Activated CD4-positive, alpha-beta memory T cell treated with anti-CD3 and anti-CD28 coated beads for 36 hours (primary cell): ENCODE results near the gene ADIG. TPM values are rescaled to one million over a fixed set of nuclear protein-coding genes. Genes with fewer than 3 reads are reported as not detected.

Source experiments
- CTCF ChIA-PET: fragments of 350-600 bp; sonication (Branson Sonifier 250); formaldehyde crosslinking; loops from one replicate; lab custom pipeline; 2021; ENCODE audit warnings: antibody characterized with exemption, inconsistent platforms; lab: Charles Lee
- POLR2A ChIA-PET: fragments of 350-600 bp; sonication (Branson Sonifier 250); formaldehyde crosslinking; loops from one replicate; lab custom pipeline; 2021; ENCODE audit warnings: antibody characterized with exemption; lab: Charles Lee
- DNase-seq: peaks from one replicate; pipeline ENCODE4 v3.0.0-alpha.2; 2020
- H3K27ac Mint-ChIP-seq: one replicate; pipeline ENCODE4 v1.8.0; 2021; ENCODE audit warnings: mixed read lengths
- H3K27me3 Mint-ChIP-seq: one replicate; pipeline ENCODE4 v1.8.0; 2021; ENCODE audit warnings: mixed read lengths
- H3K36me3 Mint-ChIP-seq: one replicate; pipeline ENCODE4 v1.8.0; 2021; ENCODE audit warnings: mixed read lengths
- H3K4me1 Mint-ChIP-seq: one replicate; pipeline ENCODE4 v1.8.0; 2021; ENCODE audit warnings: low read depth, mixed read lengths
- H3K4me3 Mint-ChIP-seq: one replicate; pipeline ENCODE4 v1.8.0; 2021; ENCODE audit warnings: mild to moderate bottlenecking, mixed read lengths
- H3K9me3 Mint-ChIP-seq: one replicate; pipeline ENCODE4 v1.8.0; 2021; ENCODE audit warnings: mixed read lengths
- intact Hi-C: fragments of 100-400 bp; cut with micrococcal nuclease; formaldehyde crosslinking; loops from one replicate; pipeline ENCODE4 v1.15.1; 2023
- total RNA-seq, 2 experiments: library from RNA; stranded (reverse); gene quantifications; one replicate each; pipeline ENCODE4 v1.2.3, GENCODE V29; 2021

Gene ADIG
- total RNA-seq, 2 experiments from 2014 or later, result not detected

- no peaks in the 10 kb centered on the region for H3K27me3 Mint-ChIP-seq
- H3K4me3 Mint-ChIP-seq, result no peak overlapping the region
- no peak overlapping the region for H3K27ac Mint-ChIP-seq
- H3K4me1 Mint-ChIP-seq, result no peaks in the 10 kb centered on the region
- peaks cover 24% of the 10 kb centered on the region for H3K36me3 Mint-ChIP-seq
- POLR2A ChIA-PET, result no interaction called here
- H3K9me3 Mint-ChIP-seq, result no peaks in the 10 kb centered on the region
- no peak for DNase-seq
- intact Hi-C loops, result no loop called here
- CTCF ChIA-PET, result interaction anchor here (0.6 kb wide), 1 partner anchor 63 kb away, joined by 3 read pairs; no protein-coding TSS in a partner anchor
Measured at GRCh38 chr20:38554986-38555385, 26.0 kb upstream of the ADIG start.

GRCh38 chr20:38555395-38555794 is 25.6 kb upstream of the ADIG start:
- H3K4me1 Mint-ChIP-seq, result no peaks in the 10 kb centered on the region
- CTCF ChIA-PET, result interaction anchor here (0.6 kb wide), 1 partner anchor 64 kb away, joined by 3 read pairs; no protein-coding TSS in a partner anchor

GRCh38 chr20:38557174-38557573 is 23.8 kb upstream of the ADIG start:
- Mint-ChIP-seq H3K9me3 (no peaks in the 10 kb centered on the region), H3K4me1 (no peaks in the 10 kb centered on the region), H3K4me3 (no peak overlapping the region), H3K36me3 (peaks cover 24% of the 10 kb centered on the region), H3K27me3 (no peaks in the 10 kb centered on the region), H3K27ac (no peak overlapping the region)
- CTCF ChIA-PET, result no interaction called here
- DNase-seq, result no peak
- intact Hi-C loops, result no loop called here
- POLR2A ChIA-PET, result no interaction called here

More at GRCh38 chr20:38555395-38555794, 25.6 kb upstream of the ADIG start:
- no peak overlapping the region for H3K4me3 Mint-ChIP-seq
- no peak for DNase-seq
- H3K27ac Mint-ChIP-seq, result no peak overlapping the region
- H3K36me3 Mint-ChIP-seq, result peaks cover 24% of the 10 kb centered on the region
- POLR2A ChIA-PET, result no interaction called here
- H3K27me3 Mint-ChIP-seq, result no peaks in the 10 kb centered on the region
- intact Hi-C loops, result no loop called here
- H3K9me3 Mint-ChIP-seq, result no peaks in the 10 kb centered on the region

- Mint-ChIP-seq H3K27ac (no peak overlapping the region), H3K4me3 (no peak overlapping the region)
- CTCF ChIA-PET, result no interaction called here
Measured at GRCh38 chr20:38558596-38559360, 22.2 kb upstream of the ADIG start.

GRCh38 chr20:38559764-38560163 is 21.2 kb upstream of the ADIG start:
- Mint-ChIP-seq H3K36me3 (peaks cover 15% of the 10 kb centered on the region), H3K9me3 (no peaks in the 10 kb centered on the region), H3K4me1 (no peaks in the 10 kb centered on the region), H3K27me3 (no peaks in the 10 kb centered on the region), H3K4me3 (no peak overlapping the region), H3K27ac (no peak overlapping the region)
- POLR2A ChIA-PET, result no interaction called here
- no peak for DNase-seq
- CTCF ChIA-PET, result no interaction called here
- intact Hi-C loops, result no loop called here

More at GRCh38 chr20:38558596-38559360, 22.2 kb upstream of the ADIG start:
- Mint-ChIP-seq H3K27me3 (no peaks in the 10 kb centered on the region), H3K36me3 (peaks cover 21% of the 10 kb centered on the region), H3K4me1 (no peaks in the 10 kb centered on the region), H3K9me3 (no peaks in the 10 kb centered on the region)
- no peak for DNase-seq
- intact Hi-C loops, result no loop called here
- POLR2A ChIA-PET, result no interaction called here

GRCh38 chr20:38563802-38564431 is 17.1 kb upstream of the ADIG start:
- no peak overlapping the region for H3K4me3 Mint-ChIP-seq
- H3K27ac Mint-ChIP-seq, result no peak overlapping the region
- CTCF ChIA-PET, result no interaction called here
- H3K36me3 Mint-ChIP-seq, result peaks cover 8% of the 10 kb centered on the region
- no peaks in the 10 kb centered on the region for H3K4me1 Mint-ChIP-seq
- H3K27me3 Mint-ChIP-seq, result no peaks in the 10 kb centered on the region
- intact Hi-C loops, result no loop called here
- POLR2A ChIA-PET, result no interaction called here
- no peaks in the 10 kb centered on the region for H3K9me3 Mint-ChIP-seq
- no peak for DNase-seq

- Mint-ChIP-seq H3K4me3 (no peak overlapping the region), H3K9me3 (no peaks in the 10 kb centered on the region), H3K4me1 (no peaks in the 10 kb centered on the region), H3K36me3 (peaks cover 5% of the 10 kb centered on the region), H3K27ac (no peak overlapping the region), H3K27me3 (no peaks in the 10 kb centered on the region)
- intact Hi-C loops, result no loop called here
- POLR2A ChIA-PET, result no interaction called here
- CTCF ChIA-PET, result no interaction called here
- DNase-seq, result no peak
Measured at GRCh38 chr20:38564680-38565079, 16.3 kb upstream of the ADIG start.

- CTCF ChIA-PET, result interaction anchor here (0.6 kb wide), 1 partner anchor 19 kb away, joined by 3 read pairs; no protein-coding TSS in a partner anchor
- H3K27ac Mint-ChIP-seq, result no peak overlapping the region
- no peaks in the 10 kb centered on the region for H3K27me3 Mint-ChIP-seq
- no peaks in the 10 kb centered on the region for H3K4me1 Mint-ChIP-seq
- no peak overlapping the region for H3K4me3 Mint-ChIP-seq
- POLR2A ChIA-PET, result no interaction called here
- no peak for DNase-seq
- no peaks in the 10 kb centered on the region for H3K9me3 Mint-ChIP-seq
- intact Hi-C loops, result no loop called here
- H3K36me3 Mint-ChIP-seq, result peaks cover 8% of the 10 kb centered on the region
Measured at GRCh38 chr20:38566036-38566598, 14.9 kb upstream of the ADIG start.

- intact Hi-C loops, result no loop called here
- ChIA-PET CTCF (interaction anchor here (1.3 kb wide), 1 partner anchor 19 kb away, joined by 3 read pairs; no protein-coding TSS in a partner anchor), POLR2A (no interaction called here)
- Mint-ChIP-seq H3K36me3 (peaks cover 19% of the 10 kb centered on the region), H3K27ac (no peak overlapping the region), H3K4me1 (no peaks in the 10 kb centered on the region), H3K27me3 (no peaks in the 10 kb centered on the region), H3K4me3 (no peak overlapping the region), H3K9me3 (no peaks in the 10 kb centered on the region)
- no peak for DNase-seq
Measured at GRCh38 chr20:38569747-38570525, 11.1 kb upstream of the ADIG start.

GRCh38 chr20:38573413-38573812 is 7.6 kb upstream of the ADIG start:
- no peaks in the 10 kb centered on the region for H3K27me3 Mint-ChIP-seq
- H3K9me3 Mint-ChIP-seq, result no peaks in the 10 kb centered on the region
- no peak overlapping the region for H3K4me3 Mint-ChIP-seq
- POLR2A ChIA-PET, result no interaction called here
- no peak for DNase-seq
- intact Hi-C loops, result no loop called here
- no peaks in the 10 kb centered on the region for H3K4me1 Mint-ChIP-seq
- peaks cover 14% of the 10 kb centered on the region for H3K36me3 Mint-ChIP-seq
- no peak overlapping the region for H3K27ac Mint-ChIP-seq
- CTCF ChIA-PET, result no interaction called here

- no peak overlapping the region for H3K4me3 Mint-ChIP-seq
- H3K27me3 Mint-ChIP-seq, result peaks cover 2% of the 10 kb centered on the region
- no peaks in the 10 kb centered on the region for H3K9me3 Mint-ChIP-seq
- no peak overlapping the region for H3K27ac Mint-ChIP-seq
- peaks cover 6% of the 10 kb centered on the region for H3K36me3 Mint-ChIP-seq
- intact Hi-C loops, result no loop called here
- no peaks in the 10 kb centered on the region for H3K4me1 Mint-ChIP-seq
- CTCF ChIA-PET, result no interaction called here
- POLR2A ChIA-PET, result no interaction called here
- no peak for DNase-seq
Measured at GRCh38 chr20:38579219-38579910, 1.6 kb upstream of the ADIG start.
